ENCODE data around the gene FRMD8.

- TF ChIP-seq CTCF (IDR thresholded peaks at IDR 0.05; ENCODE audit: poor library complexity, severe bottlenecking): no peak
- no peak for TF ChIP-seq EZH2 (IDR thresholded peaks at IDR 0.05; ENCODE audit: borderline replicate concordance, insufficient read depth, low read length, poor library complexity, severe bottlenecking)
- no peak for TF ChIP-seq POLR2AphosphoS5 (IDR thresholded peaks at IDR 0.05)
Measured at GRCh38 chr11:65426839-65427690, 40.6 kb downstream of the FRMD8 start.

Data from neural cell (in vitro differentiated cells).